ENCODE data around the gene SHC1. TPM values are rescaled to one million over a fixed set of nuclear protein-coding genes. Genes with fewer than 3 reads are reported as not detected.

SHC1 gene
- polyA plus RNA-seq, 3 donors, result 26.7 to 70.6 (median 31.5) TPM

- Mint-ChIP-seq H3K9me3 (peaks cover 0 to 2% (median 0%) of the 10 kb centered on the region in 7 donors), H3K4me3 (peak overlapping the region in 1 of 2 donors; percentile 26), H3K36me3 (peaks cover 43 to 63% of the 10 kb centered on the region in 2 donors), H3K27ac (peak overlapping the region; percentile 33 to 92 (median 70)), H3K4me1 (peaks cover 70% of the 10 kb centered on the region), H3K27me3 (ENCODE audit: low read depth in 3 of 3) (peaks cover 0 to 3% (median 0%) of the 10 kb centered on the region in 3 donors)
- no peak overlapping the region for H2AFZ ChIP-seq (ENCODE audit: insufficient read depth, low read depth, low read length, poor library complexity, severe bottlenecking)
- TF ChIP-seq CTCF (IDR thresholded peaks at IDR 0.05), result no peak
- WGBS (ENCODE audit: insufficient coverage), result 46% methylated on average over 20 of the region's 26 CpGs
- peaks cover 65% of the 10 kb centered on the region for H3K79me2 ChIP-seq (ENCODE audit: insufficient read depth, low read length)
- H3K9me3 ChIP-seq (replicated peaks in 1 of 2; ENCODE audit: control insufficient read depth in 1 of 2, insufficient read depth in 1 of 2, low read length in 2 of 2), result no peaks in the 10 kb centered on the region
- intact Hi-C loops (cut with micrococcal nuclease), result loop anchor here (2.0 to 5.0 kb wide), 4 partner anchors 14 to 54 kb away; partner anchors contain the start of genes FLAD1 (in 1 of the 2), PYGO2 (in 1 of the 2) and ZBTB7B (in 1 of the 2)
- peaks cover 67 to 72% of the 10 kb centered on the region in 2 donors for H3K4me1 ChIP-seq (ENCODE audit: control insufficient read depth in 1 of 2, insufficient read depth in 2 of 2, low read length in 2 of 2)
- DNase-seq, result no peak
- peaks cover 46 to 50% of the 10 kb centered on the region in 2 donors for H3K36me3 ChIP-seq (replicated peaks in 1 of 2; ENCODE audit: control insufficient read depth in 1 of 2, insufficient read depth in 2 of 2, low read length in 2 of 2)
- peaks cover 98% of the 10 kb centered on the region for H4K20me1 ChIP-seq (ENCODE audit: insufficient read depth, low read length)
- H3K4me3 ChIP-seq (replicated peaks in 1 of 3; ENCODE audit: low read depth in 2 of 3, low read length in 3 of 3), result peak overlapping the region in 1 of 3 experiments; percentile 68
- H3K9ac ChIP-seq (ENCODE audit: insufficient read depth, low read length, poor library complexity, severe bottlenecking), result no peak overlapping the region
- no peaks in the 10 kb centered on the region for H3K27me3 ChIP-seq (ENCODE audit: control insufficient read depth in 2 of 2, insufficient read depth in 2 of 2, low read length in 2 of 2)
- peak overlapping the region; percentile 78 for H3K4me2 ChIP-seq (replicated peaks; ENCODE audit: extremely low read depth, low read length, poor library complexity, severe bottlenecking)
- H3K27ac ChIP-seq (ENCODE audit: low read depth in 1 of 2, low read length in 2 of 2), result peak overlapping the region; percentile 2 to 56
Measured at GRCh38 chr1:155016231-155016831, 45.8 kb upstream of the SHC1 start.

GRCh38 chr1:155015527-155016230 lies 45.1 kb upstream of the SHC1 start:
- H3K27ac Mint-ChIP-seq, result peak overlapping the region; percentile 33 to 92 (median 72)
- no peaks in the 10 kb centered on the region for H3K27me3 ChIP-seq (ENCODE audit: control insufficient read depth in 2 of 2, insufficient read depth in 2 of 2, low read length in 2 of 2)
- WGBS (ENCODE audit: insufficient coverage), result 87% methylated on average over 16 of the region's 16 CpGs
- H3K27me3 Mint-ChIP-seq (ENCODE audit: low read depth in 3 of 3), result peaks cover 0 to 2% (median 0%) of the 10 kb centered on the region in 3 donors
- H3K9me3 ChIP-seq (replicated peaks in 1 of 2; ENCODE audit: control insufficient read depth in 1 of 2, insufficient read depth in 1 of 2, low read length in 2 of 2), result no peaks in the 10 kb centered on the region
- intact Hi-C loops (cut with micrococcal nuclease), result loop anchor here (2.0 to 5.0 kb wide), 4 partner anchors 13 to 53 kb away; partner anchors contain the start of genes FLAD1 (in 1 of the 2), PYGO2 (in 1 of the 2) and ZBTB7B (in 1 of the 2)
- peaks cover 43 to 68% of the 10 kb centered on the region in 2 donors for H3K36me3 Mint-ChIP-seq
- H3K36me3 ChIP-seq (replicated peaks in 1 of 2; ENCODE audit: control insufficient read depth in 1 of 2, insufficient read depth in 2 of 2, low read length in 2 of 2), result peaks cover 46 to 56% of the 10 kb centered on the region in 2 donors
- H4K20me1 ChIP-seq (ENCODE audit: insufficient read depth, low read length), result peaks cover 99% of the 10 kb centered on the region
- peak overlapping the region in 1 of 2 donors; percentile 56 for H3K27ac ChIP-seq (ENCODE audit: low read depth in 1 of 2, low read length in 2 of 2)
- no peak for TF ChIP-seq CTCF (IDR thresholded peaks at IDR 0.05)
- H2AFZ ChIP-seq (ENCODE audit: insufficient read depth, low read depth, low read length, poor library complexity, severe bottlenecking), result no peak overlapping the region
- H3K9ac ChIP-seq (ENCODE audit: insufficient read depth, low read length, poor library complexity, severe bottlenecking), result no peak overlapping the region
- peak overlapping the region in 1 of 3 experiments; percentile 68 for H3K4me3 ChIP-seq (replicated peaks in 1 of 3; ENCODE audit: low read depth in 2 of 3, low read length in 3 of 3)
- peaks cover 0 to 2% (median 0%) of the 10 kb centered on the region in 7 donors for H3K9me3 Mint-ChIP-seq
- H3K79me2 ChIP-seq (ENCODE audit: insufficient read depth, low read length), result peaks cover 71% of the 10 kb centered on the region
- no peak for DNase-seq
- H3K4me1 ChIP-seq (ENCODE audit: control insufficient read depth in 1 of 2, insufficient read depth in 2 of 2, low read length in 2 of 2), result peaks cover 73 to 78% of the 10 kb centered on the region in 2 donors
- H3K4me2 ChIP-seq (replicated peaks; ENCODE audit: extremely low read depth, low read length, poor library complexity, severe bottlenecking), result peak overlapping the region; percentile 78
- H3K4me3 Mint-ChIP-seq, result peak overlapping the region in 1 of 2 donors; percentile 26
- peaks cover 73% of the 10 kb centered on the region for H3K4me1 Mint-ChIP-seq

Measured in CD14-positive monocyte (primary cell).